AG09319 (cell line): ENCODE data around the gene HHIPL1.

Experiments
- DNase-seq: peaks from one replicate; pipeline ENCODE4 v3.0.0-alpha.2; 2010; ENCODE audit warnings: low read depth; ENCODE audit errors: extremely low read depth
- TF ChIP-seq, protein P1 (sequence below): IDR thresholded peaks from 2 replicates; pipeline ENCODE4 v1.5.1; 2011; ENCODE audit warnings: low read depth, mild to moderate bottlenecking, inconsistent platforms, low read length, moderate library complexity

The HHIPL1 gene

GRCh38 chr14:99726538-99727095 is 81.7 kb downstream of the HHIPL1 start:
- TF ChIP-seq, protein P1, sequence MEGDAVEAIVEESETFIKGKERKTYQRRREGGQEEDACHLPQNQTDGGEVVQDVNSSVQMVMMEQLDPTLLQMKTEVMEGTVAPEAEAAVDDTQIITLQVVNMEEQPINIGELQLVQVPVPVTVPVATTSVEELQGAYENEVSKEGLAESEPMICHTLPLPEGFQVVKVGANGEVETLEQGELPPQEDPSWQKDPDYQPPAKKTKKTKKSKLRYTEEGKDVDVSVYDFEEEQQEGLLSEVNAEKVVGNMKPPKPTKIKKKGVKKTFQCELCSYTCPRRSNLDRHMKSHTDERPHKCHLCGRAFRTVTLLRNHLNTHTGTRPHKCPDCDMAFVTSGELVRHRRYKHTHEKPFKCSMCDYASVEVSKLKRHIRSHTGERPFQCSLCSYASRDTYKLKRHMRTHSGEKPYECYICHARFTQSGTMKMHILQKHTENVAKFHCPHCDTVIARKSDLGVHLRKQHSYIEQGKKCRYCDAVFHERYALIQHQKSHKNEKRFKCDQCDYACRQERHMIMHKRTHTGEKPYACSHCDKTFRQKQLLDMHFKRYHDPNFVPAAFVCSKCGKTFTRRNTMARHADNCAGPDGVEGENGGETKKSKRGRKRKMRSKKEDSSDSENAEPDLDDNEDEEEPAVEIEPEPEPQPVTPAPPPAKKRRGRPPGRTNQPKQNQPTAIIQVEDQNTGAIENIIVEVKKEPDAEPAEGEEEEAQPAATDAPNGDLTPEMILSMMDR: no peak
- DNase-seq: no peak

DNA sequence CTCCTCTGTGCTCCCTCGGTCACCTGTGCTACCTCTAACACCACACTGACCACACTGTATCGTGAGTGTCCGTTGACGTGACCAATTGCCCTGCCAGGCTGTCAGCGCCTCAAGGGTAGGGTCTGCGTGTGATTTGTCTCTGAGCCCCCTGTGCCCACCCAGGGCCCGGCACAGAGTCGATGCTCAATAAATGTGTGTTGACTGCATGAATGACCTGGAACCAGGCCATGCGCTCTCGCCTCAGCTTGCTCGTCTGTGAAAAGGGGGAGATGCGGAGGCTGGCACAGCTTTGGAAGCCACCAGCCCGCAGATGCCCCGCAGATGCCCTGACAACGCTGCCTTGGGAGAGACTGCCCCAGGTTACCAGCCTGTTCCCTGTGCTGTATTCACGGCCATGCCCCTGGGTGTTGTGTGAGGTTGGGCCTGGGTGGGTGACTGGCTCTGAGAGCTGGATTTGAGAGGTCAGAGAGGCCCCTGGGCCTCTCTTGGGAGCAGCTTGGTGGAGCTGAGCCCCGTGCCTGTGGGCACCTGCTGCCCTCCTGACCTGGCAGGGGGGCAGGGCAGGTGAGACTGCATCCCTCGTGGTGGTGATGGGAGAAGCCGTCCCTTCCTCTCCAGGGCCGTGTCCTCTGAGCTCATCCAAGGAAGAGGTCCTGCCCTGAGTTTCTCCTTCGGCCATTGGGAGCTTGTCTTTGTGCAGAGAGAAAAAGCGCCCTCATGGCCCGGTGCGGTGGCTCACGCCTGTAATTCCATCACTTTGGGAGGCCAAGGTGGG is 82.4 kb downstream of the HHIPL1 start:
- DNase-seq: no peak
- TF ChIP-seq, protein P1: no peak

DNA sequence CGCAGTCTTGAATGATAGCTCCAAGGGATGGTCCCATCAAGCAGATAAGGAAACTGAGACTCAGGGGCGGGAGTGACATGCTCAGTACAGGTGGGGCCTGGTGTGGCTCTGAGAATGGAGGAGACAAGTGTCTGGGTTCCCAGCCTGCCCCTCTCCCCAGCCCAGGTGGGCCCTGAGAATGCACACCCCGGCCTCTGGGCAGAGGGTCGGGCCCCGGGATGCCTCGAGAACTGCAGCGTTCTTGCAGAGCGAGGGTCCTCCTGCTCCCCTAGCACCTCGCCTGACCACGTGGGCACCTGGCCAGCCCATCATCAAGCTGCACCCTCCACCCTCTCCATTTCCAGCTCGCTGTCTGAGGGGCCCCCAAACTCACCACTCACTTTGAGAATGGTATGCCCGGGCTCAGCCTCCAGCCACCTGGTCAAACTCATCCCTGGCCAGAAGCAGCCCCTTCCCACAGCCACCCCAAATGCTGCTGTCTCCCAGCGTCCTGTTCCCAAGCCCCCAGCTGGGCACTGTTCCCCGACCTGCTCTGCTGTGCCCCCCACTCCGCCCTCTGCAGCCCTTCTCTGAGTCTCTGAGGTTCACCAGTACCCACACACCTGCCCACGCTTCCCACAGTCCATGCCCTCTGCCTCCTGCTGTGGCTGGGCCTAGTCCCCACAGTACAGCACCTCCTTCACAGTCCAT is 83.4 kb downstream of the HHIPL1 start:
- TF ChIP-seq, protein P1: no peak
- DNase-seq: no peak

- no peak for DNase-seq
These were observed 84.1 kb downstream of the HHIPL1 start for GRCh38 chr14:99728981-99729451.

More at GRCh38 chr14:99728981-99729451, 84.1 kb downstream of the HHIPL1 start:
- TF ChIP-seq, protein P1: no peak
